ENCODE results near the gene PLA2G4F.
"Not testable (repeated sequence)": the region's sequence is repeated elsewhere in the genome, so short reads cannot be mapped to it uniquely, and the experiment has no call there.

The PLA2G4F gene

DNA sequence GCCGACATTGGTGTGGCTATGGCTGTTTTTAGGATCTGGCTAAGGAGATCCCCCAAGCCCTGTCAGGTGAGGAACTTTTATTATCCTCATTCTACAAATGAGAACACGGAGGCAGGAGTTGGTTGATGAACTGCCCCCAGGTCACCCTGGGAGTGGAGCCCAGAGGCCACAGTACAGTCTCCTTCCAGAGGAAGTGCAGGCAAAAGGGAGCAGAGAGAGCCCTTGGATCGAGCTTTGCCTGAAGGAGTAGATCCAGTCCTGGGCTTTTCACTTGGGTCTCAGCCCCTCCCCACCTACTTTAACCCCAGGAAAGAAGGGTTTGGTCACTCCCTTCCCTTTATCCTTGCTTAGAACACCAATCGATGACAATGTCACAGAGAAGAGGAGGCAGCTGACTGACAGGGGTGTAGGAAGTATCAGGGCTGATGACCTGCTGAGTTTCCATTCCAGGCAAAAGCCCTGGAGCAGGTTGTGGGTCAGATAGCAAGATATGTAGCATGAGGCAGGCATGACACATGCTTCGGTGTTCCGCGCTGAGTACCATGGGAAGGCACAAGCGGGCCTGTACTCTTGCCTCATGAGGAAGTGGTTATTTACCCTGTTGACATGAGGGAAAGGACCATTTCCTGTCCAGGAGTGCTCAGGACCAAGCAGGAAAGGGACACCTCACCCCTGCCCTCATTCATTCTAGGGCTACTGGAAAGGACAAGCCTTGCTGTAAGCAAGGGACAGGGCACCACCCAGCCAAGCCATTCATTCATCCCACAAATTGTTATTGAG, 56.2 kb downstream of the PLA2G4F start:
- DNase-seq (ENCODE audit: low read depth in 2 of 2) = no peak

DNA sequence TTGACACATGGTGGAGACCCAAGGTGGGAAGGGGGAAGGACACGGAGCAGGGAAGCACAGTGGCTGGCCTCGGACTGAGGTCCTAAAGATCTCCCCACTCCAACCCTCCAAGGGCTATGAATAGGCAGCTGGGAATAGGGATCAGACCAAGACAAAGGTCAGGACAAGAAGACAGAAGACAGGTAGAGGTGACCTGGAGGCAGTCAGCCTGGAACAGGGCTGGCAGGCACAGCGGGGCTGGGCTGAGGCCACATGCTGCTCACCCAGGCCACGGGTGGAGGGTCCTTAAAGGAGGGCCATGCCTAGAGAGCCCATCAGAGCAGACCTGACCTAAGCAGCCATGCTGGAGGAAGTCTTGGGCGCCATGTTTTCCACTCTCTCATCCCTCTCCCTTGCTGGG, 59.4 kb downstream of the PLA2G4F start:
- no peak for DNase-seq (ENCODE audit: low read depth in 2 of 2)

DNA sequence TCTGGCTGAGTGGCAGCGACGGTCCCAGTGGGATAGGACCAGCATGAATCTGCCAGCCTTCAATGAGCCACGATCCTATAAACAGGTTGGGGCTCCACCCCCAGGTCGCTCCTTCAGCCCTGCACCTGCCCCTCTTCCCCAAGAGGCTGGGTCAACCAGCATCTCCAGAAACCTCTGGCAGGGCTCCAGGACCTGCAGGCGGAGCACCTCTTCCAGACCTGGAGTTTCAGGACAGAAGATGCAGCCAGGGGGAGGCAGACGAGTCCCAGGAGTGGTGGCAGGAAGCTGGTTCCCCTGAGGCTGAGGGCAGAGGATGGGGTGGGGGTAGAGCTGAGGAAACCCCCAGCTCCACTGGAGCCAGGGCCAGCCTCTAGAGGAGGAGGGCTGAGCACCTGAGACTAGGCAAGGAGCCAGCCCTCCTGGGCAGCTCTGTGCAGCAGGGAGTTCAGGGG, 61.9 kb downstream of the PLA2G4F start, which contains the start of gene PLA2G4D:
Gene PLA2G4D (minus strand): TSS at position 51 of the 452 bp plus-strand sequence. CDS start 103 bp downstream, outside the sequence.
- DNase-seq (ENCODE audit: low read depth in 2 of 2) = no peak

DNA sequence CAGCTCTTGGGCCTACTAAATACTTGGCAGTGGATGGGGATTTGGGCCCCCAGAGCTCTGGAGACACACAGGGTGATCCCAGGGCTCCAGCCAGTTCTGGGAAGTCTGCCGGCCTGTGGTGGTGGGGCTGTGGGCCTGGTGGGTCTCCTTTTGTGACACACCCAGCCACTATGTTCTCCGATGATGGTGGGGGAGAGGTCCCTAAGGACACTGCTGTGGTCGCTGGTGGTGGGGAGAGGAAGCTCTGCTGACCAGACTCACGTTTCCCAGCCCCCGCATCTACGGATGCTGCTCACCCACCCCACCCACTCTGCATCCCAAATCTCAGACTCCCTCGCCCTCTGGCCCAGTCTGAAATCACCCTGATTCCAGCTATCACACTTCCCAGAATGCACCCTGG, 62.5 kb downstream of the PLA2G4F start:
- DNase-seq (ENCODE audit: low read depth in 2 of 2) = no peak

DNA sequence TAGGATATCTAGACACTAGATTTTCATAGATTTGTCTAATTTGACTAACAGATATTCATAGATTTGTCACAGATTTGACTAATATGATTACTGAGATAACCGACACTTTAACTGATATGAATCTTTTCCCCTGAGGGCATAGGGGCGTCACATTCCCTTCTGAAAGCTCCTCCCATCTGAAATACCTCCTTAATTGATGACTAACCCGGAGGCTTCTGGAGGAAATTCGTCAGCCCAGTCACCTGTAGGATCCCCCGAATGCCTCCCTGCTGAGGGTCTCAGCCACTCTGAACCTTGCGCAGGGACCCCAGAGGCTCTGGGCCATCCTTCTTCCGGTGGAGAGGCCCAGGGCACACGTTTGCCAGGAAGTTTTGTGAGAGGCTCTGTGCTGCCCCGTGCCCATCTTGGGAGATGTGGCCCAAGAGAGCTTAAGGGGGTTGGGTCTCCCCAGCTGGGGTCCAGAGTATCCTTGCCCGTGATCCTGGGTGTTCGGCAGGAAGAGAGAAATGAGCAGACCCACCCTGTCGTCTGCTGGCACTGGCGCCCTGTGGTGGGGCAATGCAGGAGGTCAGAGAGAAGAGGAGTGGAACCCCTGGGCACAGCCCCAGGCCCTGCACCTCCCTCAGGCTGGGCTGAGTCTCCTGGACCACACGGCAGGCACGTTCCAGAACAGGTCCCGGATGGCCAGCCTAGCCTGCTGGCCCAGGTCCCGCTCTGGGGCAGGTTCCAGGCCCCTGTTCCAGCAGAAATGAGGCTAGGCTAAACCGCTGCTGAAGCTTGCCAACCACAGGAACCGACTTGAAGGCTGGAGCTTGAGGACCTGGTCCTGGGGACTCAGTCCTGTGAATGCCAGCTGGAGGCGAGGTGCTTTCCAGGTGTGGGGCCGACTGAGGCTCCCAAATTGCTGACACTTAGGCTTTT, 63.8 kb downstream of the PLA2G4F start:
- no peak for DNase-seq (ENCODE audit: low read depth in 2 of 2)

DNA sequence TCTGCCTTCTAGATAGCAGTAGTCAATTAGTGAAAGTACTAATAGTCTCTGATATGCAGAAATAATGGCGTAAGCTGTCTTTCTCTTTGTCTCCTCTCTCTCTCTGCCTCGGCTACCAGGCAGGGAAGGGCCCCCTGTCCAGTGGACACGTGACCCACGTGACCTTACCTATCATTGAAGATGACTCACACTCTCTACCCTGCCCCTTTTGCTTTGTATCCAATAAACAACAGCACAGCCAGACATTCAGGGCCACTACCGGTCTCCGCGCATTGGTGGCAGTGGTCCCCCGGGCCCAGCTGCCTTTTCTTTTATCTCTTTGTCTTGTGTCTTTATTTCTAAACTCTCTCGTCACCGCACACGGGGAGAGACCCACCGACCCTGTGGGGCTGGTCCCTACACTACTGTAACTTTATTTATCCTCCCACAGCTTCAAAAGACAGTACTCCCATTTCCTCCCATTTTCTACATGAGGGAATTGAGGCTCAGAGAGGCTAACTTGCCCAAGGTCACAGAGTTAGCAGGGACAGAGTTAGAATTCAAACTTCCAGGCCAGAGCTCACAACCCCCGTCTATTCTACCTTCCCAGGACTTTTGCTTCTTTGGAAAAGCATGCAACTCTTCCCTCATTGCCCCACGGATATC, 64.6 kb downstream of the PLA2G4F start:
- DNase-seq (ENCODE audit: low read depth in 2 of 2) = not testable (repeated sequence)

DNA sequence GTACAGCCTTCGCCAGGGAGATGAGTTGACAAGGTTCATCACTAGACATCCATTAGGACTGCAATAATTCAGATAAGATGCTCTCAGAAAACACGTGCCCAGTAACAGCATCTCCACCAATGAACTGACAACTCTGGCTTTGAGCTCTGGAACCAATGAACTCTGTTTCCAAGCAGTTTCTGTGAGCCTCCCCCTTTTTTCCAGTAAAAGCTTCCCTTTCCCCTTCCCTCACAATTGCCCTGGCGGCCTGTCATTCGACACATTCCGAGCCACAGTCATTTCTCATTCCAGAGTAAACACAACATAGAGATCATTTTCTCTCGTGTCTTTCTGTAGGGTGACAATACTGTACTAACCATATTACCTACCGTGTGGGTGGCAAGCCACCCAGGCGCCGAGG, 65.7 kb downstream of the PLA2G4F start:
- no peak for DNase-seq (ENCODE audit: low read depth in 2 of 2)

DNA sequence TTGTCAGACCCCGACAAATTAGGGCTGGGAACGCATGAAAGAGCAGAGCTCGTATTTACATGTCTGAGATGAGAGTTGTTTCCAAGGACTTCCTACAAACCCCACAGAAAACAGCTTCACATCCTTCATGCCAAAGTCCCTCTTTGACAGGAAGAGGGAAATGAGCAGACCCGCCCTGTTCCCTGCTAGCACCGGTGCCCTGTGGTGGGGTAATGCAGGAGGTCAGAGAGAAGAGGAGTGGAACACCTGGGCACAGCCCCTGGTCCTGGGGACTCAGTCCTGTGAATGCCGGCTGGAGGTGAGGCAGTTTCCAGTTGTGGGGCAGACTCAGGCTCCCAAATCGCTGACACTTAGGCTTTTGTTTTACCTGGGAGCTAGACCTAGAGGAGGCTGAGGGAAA, 66.1 kb downstream of the PLA2G4F start:
- DNase-seq (ENCODE audit: low read depth in 2 of 2) = no peak

DNA sequence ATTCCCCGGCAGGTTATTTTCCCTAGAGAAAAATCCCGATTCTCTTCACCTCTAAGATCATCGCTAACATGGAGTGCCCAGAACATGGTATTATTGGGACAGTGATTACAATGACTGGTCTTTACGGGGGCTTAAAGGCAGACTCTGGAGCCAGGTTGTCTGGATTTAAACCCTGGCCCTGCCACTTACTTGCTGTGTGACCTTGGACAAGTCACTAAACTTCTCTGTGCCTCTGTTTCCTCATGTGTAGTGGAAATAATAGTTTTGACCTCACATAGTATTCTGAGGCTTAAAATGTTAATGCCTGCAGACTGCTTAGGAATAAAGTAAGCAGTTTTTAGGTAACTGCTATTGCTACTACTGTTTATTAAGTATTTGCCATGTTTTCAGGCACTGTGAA, 66.5 kb downstream of the PLA2G4F start:
- DNase-seq (ENCODE audit: low read depth in 2 of 2) = no peak
